CD4-positive, CD25-positive, alpha-beta regulatory T cell (primary cell): ENCODE results near the gene MUL1. TPM values are rescaled to one million over a fixed set of nuclear protein-coding genes. Genes with fewer than 3 reads are reported as not detected.
A peak's percentile ranks its signal among the peaks of the same experiment; 100 is the strongest.

Experiments
- ATAC-seq, 2 donors: fragments of 150-1000 bp; cut with Tn5 transposase; one replicate each; pipeline ENCODE4 v1.10.0; 2021; ENCODE audit warnings: low read depth in 2 of 2, moderate number of reproducible peaks in 2 of 2, moderate library complexity in 1 of 2
- DNase-seq, 3 donors: peaks; one replicate each; pipeline versions ENCODE4 v3.0.0 to v3.0.0-alpha.2; 2012 to 2022; ENCODE audit warnings: mixed read lengths in 1 of 3
- H3K27ac ChIP-seq: one replicate; pipeline ENCODE4 v1.7.0; 2013; ENCODE audit warnings: mild to moderate bottlenecking, low read length; ENCODE audit not compliant: insufficient read depth, poor library complexity, severe bottlenecking
- H3K27me3 ChIP-seq: one replicate; pipeline ENCODE4 v1.7.0; 2013; ENCODE audit warnings: low read length; ENCODE audit not compliant: control insufficient read depth, insufficient read depth
- H3K36me3 ChIP-seq: one replicate; pipeline ENCODE4 v1.7.0; 2013; ENCODE audit warnings: mild to moderate bottlenecking, low read length, moderate library complexity; ENCODE audit not compliant: control insufficient read depth, insufficient read depth
- H3K4me1 ChIP-seq: 2 replicates; pipeline ENCODE4 v1.7.0; 2013; ENCODE audit warnings: mild to moderate bottlenecking, low read length; ENCODE audit not compliant: insufficient read depth, control insufficient read depth, poor library complexity, severe bottlenecking
- H3K4me3 ChIP-seq: one replicate; pipeline ENCODE4 v1.7.0; 2013; ENCODE audit warnings: low read depth, mild to moderate bottlenecking, low read length, moderate library complexity
- H3K9me3 ChIP-seq, 2 experiments: 1 replicate in 1 of 2; 2 replicates in 1 of 2; pipeline ENCODE4 v1.7.0; 2013; ENCODE audit warnings: low read length in 2 of 2, mild to moderate bottlenecking in 1 of 2, moderate library complexity in 1 of 2; ENCODE audit not compliant: control insufficient read depth in 2 of 2
- H3K27ac Mint-ChIP-seq, 3 donors: one replicate each; pipeline ENCODE4 v1.8.0; 2020 to 2022; ENCODE audit warnings: mild to moderate bottlenecking in 3 of 3, mixed read lengths in 3 of 3, moderate library complexity in 2 of 3
- H3K27me3 Mint-ChIP-seq: one replicate; pipeline ENCODE4 v1.8.0; 2022; ENCODE audit warnings: mild to moderate bottlenecking, mixed read lengths
- H3K36me3 Mint-ChIP-seq: one replicate; pipeline ENCODE4 v1.8.0; 2020; ENCODE audit warnings: mixed read lengths
- H3K4me1 Mint-ChIP-seq, 4 donors: one replicate each; pipeline ENCODE4 v1.8.0; 2020 to 2022; ENCODE audit warnings: mixed read lengths in 4 of 4, mild to moderate bottlenecking in 1 of 4
- H3K4me3 Mint-ChIP-seq, 4 donors: one replicate each; pipeline ENCODE4 v1.8.0; 2020 to 2022; ENCODE audit warnings: mild to moderate bottlenecking in 4 of 4, mixed read lengths in 4 of 4, moderate library complexity in 3 of 4
- H3K9me3 Mint-ChIP-seq, 7 donors: one replicate each; pipeline ENCODE4 v1.8.0; 2020 to 2022; ENCODE audit warnings: mixed read lengths in 7 of 7, mild to moderate bottlenecking in 3 of 7, moderate library complexity in 2 of 7
- polyA plus RNA-seq, 4 donors: library from polyadenylated mRNA; unstranded; fragments of 300-500 nt; fragmentation: Illumina TruSeq; gene quantifications; one replicate each; pipeline ENCODE4 v1.2.3, GENCODE V29; 2021
- total RNA-seq: library from RNA; stranded (reverse); gene quantifications from one replicate; pipeline ENCODE4 v1.2.3, GENCODE V29; 2022

MUL1 gene
- total and polyA plus RNA-seq, 5 donors from 2014 or later: 20.4 to 47.0 (median 35.1) TPM

DNA sequence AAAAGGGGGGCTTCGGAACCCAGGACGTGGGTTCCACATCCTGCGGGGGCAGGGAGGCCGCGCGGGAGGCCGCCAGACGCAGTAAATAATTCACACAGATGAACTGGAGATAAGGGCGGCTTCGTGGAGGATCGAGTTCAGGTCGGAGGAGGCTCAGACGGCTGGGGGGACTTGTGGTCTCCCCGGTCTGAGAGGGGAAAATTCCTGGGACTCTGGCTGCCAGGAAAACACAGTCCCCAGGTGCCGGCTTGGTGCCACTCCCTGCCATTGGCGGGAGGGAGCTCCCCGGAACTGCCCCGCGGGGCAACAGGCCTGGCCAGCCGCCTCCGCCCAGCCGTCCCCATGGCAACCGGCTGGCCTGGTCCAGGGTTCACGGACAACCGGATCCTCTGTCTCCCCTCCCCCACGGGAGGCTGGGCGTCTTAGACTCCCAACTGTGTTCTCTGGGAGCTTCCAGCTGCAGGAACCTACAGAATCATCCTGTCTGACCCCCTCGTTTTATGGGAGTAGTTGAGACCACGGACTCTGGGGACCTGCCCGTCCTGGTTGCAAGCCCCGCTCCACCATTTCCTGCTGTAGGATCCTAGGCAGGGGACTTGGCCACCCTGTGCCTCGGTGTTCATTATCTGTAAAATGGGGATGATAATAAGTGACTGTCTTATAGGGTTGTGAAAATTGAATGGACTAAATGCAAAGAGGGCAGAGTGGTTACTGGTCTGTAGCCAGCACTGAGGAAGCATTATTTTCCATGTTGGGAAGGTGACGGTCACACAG lies 31.5 kb downstream of the MUL1 start:
- ATAC-seq: no peak

DNA sequence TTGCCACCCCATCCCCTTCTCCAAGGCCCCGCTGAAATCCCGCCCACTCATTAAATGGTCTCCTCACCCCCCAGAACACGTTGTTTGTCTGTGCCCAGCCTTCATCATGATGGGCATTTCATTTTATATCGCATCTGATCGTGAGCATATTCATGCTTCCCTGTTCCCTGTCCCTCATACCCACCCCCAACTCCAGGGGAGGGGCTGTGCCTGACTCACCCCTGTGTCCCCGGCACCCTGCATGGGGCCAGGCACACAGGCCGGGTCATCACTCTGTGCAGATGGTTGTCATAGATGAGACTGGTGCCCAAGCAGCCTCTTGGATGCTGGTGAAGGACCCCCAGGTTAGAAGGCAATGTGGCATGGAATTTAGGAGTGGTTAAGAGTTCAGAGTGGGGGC lies 33.0 kb downstream of the MUL1 start:
- H3K27ac Mint-ChIP-seq: peak overlapping the region in 1 of 3 donors; percentile 58
- H3K36me3 Mint-ChIP-seq: no peaks in the 10 kb centered on the region
- H3K4me3 ChIP-seq: no peak overlapping the region
- DNase-seq (no peak), ATAC-seq (no peak)
- peaks cover 0 to 4% (median 0%) of the 10 kb centered on the region in 7 donors for H3K9me3 Mint-ChIP-seq
- H3K27me3 Mint-ChIP-seq: peaks cover 70% of the 10 kb centered on the region
- no peaks in the 10 kb centered on the region for H3K4me1 Mint-ChIP-seq
- no peaks in the 10 kb centered on the region for H3K4me1 ChIP-seq
- no peaks in the 10 kb centered on the region for H3K36me3 ChIP-seq
- no peak overlapping the region for H3K27ac ChIP-seq
- peaks cover 12% of the 10 kb centered on the region for H3K27me3 ChIP-seq
- H3K9me3 ChIP-seq: no peaks in the 10 kb centered on the region
- H3K4me3 Mint-ChIP-seq: no peak overlapping the region

More for the DNA sequence above, 31.5 kb downstream of the MUL1 start:
- Mint-ChIP-seq H3K4me3 (no peak overlapping the region), H3K27ac (no peak overlapping the region), H3K9me3 (peaks cover 0 to 4% (median 0%) of the 10 kb centered on the region in 7 donors), H3K27me3 (peaks cover 83% of the 10 kb centered on the region), H3K4me1 (no peaks in the 10 kb centered on the region), H3K36me3 (no peaks in the 10 kb centered on the region)
- peaks cover 15% of the 10 kb centered on the region for H3K27me3 ChIP-seq
- H3K9me3 ChIP-seq: no peaks in the 10 kb centered on the region
- no peaks in the 10 kb centered on the region for H3K4me1 ChIP-seq
- H3K27ac ChIP-seq: no peak overlapping the region
- no peak overlapping the region for H3K4me3 ChIP-seq
- no peak for DNase-seq
- no peaks in the 10 kb centered on the region for H3K36me3 ChIP-seq

DNA sequence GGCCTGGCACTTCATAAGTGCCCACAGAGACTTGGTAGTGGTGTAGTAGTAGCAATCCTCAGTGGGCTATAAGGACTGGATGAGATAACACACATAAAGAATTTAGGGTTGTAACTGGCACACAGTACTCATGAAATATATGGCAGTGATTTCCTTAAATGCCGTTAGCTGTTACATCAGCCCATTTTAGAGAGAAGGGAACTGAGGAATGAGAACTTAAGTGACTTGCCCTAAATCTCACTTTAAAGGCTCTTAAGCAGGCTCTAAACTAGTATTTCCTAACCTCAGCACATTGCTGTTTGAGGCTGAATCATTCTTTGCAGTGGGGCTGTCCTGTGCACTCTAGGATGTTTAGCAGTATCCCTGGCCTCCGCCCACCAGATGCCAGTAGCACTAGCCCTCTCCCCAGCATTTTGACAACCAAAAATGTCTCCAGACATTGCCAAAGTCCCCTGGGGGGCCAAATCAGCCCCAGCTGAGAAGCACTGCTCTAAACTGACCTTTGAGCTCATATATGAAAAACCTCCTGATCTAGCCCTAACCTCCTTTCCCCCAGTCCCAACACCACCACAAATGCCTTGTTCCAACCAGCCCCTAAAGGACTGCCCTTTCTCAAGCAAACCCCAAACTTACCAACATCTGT lies 33.5 kb downstream of the MUL1 start:
- DNase-seq (no peak), ATAC-seq (no peak)
- Histone ChIP-seq H3K36me3 (no peaks in the 10 kb centered on the region), H3K4me3 (no peak overlapping the region), H3K9me3 (no peaks in the 10 kb centered on the region), H3K27ac (no peak overlapping the region), H3K4me1 (no peaks in the 10 kb centered on the region), H3K27me3 (peaks cover 12% of the 10 kb centered on the region)
- Mint-ChIP-seq H3K36me3 (no peaks in the 10 kb centered on the region), H3K27me3 (peaks cover 65% of the 10 kb centered on the region), H3K9me3 (peaks cover 0 to 4% (median 0%) of the 10 kb centered on the region in 7 donors), H3K4me1 (no peaks in the 10 kb centered on the region), H3K4me3 (no peak overlapping the region), H3K27ac (peak overlapping the region in 1 of 3 donors; percentile 58)

DNA sequence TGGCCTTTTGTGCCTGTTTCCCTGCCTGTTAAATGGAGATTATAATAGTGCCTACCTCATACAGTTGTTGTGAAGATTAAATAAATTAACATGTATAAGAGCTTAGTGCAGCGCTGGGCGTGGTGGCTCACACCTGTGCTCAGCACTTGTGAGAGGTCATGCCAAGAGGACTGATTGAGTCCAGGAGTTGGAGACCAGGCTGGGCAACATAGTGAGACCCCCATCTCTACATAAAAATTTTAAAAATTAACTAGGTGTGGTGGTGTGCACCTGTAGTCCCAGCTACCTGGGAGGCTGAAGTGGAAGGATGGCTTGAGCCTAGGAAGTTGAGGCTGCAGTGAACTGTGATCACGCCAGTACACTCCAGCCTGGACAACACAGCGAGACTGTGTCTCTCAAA lies 34.1 kb downstream of the MUL1 start:
- no peaks in the 10 kb centered on the region for H3K9me3 ChIP-seq
- Mint-ChIP-seq H3K27ac (no peak overlapping the region), H3K36me3 (no peaks in the 10 kb centered on the region), H3K27me3 (peaks cover 63% of the 10 kb centered on the region), H3K4me1 (no peaks in the 10 kb centered on the region), H3K4me3 (no peak overlapping the region), H3K9me3 (peaks cover 0 to 3% (median 0%) of the 10 kb centered on the region in 7 donors)
- DNase-seq: no peak
- no peak for ATAC-seq
- H3K4me1 ChIP-seq: no peaks in the 10 kb centered on the region
- no peaks in the 10 kb centered on the region for H3K36me3 ChIP-seq
- H3K4me3 ChIP-seq: no peak overlapping the region
- no peak overlapping the region for H3K27ac ChIP-seq
- peaks cover 9% of the 10 kb centered on the region for H3K27me3 ChIP-seq

DNA sequence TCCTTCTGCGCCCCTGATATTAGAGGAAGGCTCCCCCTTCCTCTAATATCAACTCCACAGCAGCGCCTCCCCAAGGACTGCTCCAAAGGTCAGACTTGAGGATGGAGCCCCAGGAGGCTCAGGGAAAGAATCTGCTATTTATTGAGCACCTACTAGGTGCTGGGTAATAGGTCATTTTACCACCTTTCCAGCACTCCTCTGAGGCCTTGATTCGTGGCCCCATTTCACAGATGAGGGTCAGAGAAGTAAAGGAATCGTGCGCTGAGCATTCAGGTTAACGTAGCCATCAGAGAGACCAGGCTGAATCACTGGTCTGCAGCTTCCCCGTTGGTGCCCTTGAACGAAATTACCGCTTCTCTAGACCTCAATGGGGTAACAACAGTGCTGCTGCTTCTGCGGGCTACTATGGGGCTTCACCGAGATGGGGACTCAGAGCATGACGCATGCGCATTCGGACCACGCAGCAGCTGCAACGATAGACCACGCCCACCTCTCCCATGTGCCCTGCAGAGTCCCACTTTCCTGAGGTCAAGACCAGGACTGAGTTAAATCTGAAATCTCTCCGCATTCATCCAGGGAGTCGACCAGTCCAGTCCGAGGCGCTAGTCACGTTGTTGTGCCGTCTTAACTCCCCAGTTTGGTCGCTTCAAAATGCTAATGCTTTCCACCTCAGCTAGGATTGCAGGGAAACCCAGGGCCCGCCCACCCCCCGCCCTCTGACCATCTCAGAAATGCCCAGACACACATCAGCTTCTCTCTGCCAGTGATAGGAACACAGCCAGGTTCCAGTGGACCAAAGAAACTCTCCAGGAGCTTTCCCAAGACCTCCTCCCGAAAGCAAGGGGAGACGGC lies 34.9 kb downstream of the MUL1 start:
- no peak for ATAC-seq
- Mint-ChIP-seq H3K4me1 (no peaks in the 10 kb centered on the region), H3K36me3 (no peaks in the 10 kb centered on the region), H3K4me3 (no peak overlapping the region), H3K27ac (no peak overlapping the region), H3K27me3 (peaks cover 61% of the 10 kb centered on the region), H3K9me3 (peaks cover 0 to 3% (median 0%) of the 10 kb centered on the region in 7 donors)
- Histone ChIP-seq H3K4me1 (no peaks in the 10 kb centered on the region), H3K27ac (no peak overlapping the region), H3K36me3 (no peaks in the 10 kb centered on the region), H3K4me3 (no peak overlapping the region), H3K27me3 (peaks cover 4% of the 10 kb centered on the region), H3K9me3 (no peaks in the 10 kb centered on the region)
- no peak for DNase-seq

DNA sequence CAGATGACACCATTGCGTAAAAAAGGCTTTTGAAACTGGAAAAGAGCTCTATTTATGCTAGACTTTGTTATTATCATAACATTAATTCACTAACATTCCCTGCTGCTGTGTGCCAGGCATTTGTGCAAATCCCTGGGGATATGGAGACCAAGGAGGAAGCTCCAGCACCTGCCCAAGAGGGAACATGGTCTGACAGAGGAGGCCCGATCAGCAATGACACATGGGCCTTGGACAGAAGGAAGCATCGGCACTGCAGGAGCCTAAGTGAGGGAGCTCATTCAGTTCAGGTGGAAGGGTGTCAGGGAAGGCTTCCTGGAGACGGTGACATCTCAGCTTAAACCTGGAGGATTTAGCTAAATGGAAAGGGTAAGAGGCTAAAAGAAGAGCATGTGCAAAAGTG lies 35.8 kb downstream of the MUL1 start:
- H3K4me3 ChIP-seq: no peak overlapping the region
- Mint-ChIP-seq H3K36me3 (no peaks in the 10 kb centered on the region), H3K4me1 (no peaks in the 10 kb centered on the region), H3K27ac (no peak overlapping the region), H3K4me3 (no peak overlapping the region), H3K27me3 (peaks cover 53% of the 10 kb centered on the region), H3K9me3 (peaks cover 0 to 3% (median 0%) of the 10 kb centered on the region in 7 donors)
- no peaks in the 10 kb centered on the region for H3K4me1 ChIP-seq
- H3K9me3 ChIP-seq: no peaks in the 10 kb centered on the region
- H3K27me3 ChIP-seq: peaks cover 2% of the 10 kb centered on the region
- ATAC-seq (no peak), DNase-seq (no peak)
- H3K27ac ChIP-seq: no peak overlapping the region
- H3K36me3 ChIP-seq: no peaks in the 10 kb centered on the region

DNA sequence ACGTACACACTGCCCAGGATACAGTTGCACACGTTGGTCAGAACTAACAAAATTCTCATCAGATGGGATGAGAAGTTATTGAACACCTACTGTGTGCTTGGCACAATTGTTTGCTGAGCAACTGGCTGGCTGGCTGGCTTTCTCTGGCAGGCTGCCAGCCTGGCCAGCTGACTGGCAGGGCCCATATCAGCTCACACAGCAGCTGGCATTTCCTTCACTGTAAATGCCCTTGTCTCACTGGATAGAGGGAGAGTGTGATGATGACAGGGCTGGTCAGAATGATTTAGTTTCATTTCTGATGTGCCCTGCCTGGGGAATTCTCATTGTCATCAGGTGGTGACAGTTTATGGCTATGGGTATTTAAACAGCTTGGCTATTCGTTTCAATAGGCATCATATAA lies 37.8 kb downstream of the MUL1 start:
- H3K4me3 Mint-ChIP-seq: no peak overlapping the region
- H3K27ac Mint-ChIP-seq: no peak overlapping the region
- no peaks in the 10 kb centered on the region for H3K36me3 Mint-ChIP-seq
- DNase-seq: no peak
- Histone ChIP-seq H3K4me1 (no peaks in the 10 kb centered on the region), H3K4me3 (no peak overlapping the region), H3K36me3 (no peaks in the 10 kb centered on the region), H3K27ac (no peak overlapping the region), H3K27me3 (no peaks in the 10 kb centered on the region), H3K9me3 (no peaks in the 10 kb centered on the region)
- ATAC-seq: no peak
- H3K4me1 Mint-ChIP-seq: peaks cover 0 to 3% (median 0%) of the 10 kb centered on the region in 4 donors
- peaks cover 46% of the 10 kb centered on the region for H3K27me3 Mint-ChIP-seq
- H3K9me3 Mint-ChIP-seq: peaks cover 0 to 1% (median 0%) of the 10 kb centered on the region in 7 donors
